ENCODE data around the gene EFCAB11. TPM values are rescaled to one million over a fixed set of nuclear protein-coding genes. Genes with fewer than 3 reads are reported as not detected.

Gene EFCAB11
- total and polyA plus RNA-seq, 2 donors (not counting 3 experiments of a cell fraction or from before 2014, with no cell fraction given), result 2.8 to 6.3 TPM

GRCh38 chr14:89811954-89812575 lies 142.5 kb downstream of the EFCAB11 start:
- no peaks in the 10 kb centered on the region for H4K20me1 ChIP-seq (replicated peaks; ENCODE audit: control insufficient read depth, extremely low read depth, insufficient read depth, low read length)
- H3K9me3 ChIP-seq (replicated peaks; ENCODE audit: control insufficient read depth, insufficient read depth, low read length), result no peaks in the 10 kb centered on the region
- no peak overlapping the region for H2AFZ ChIP-seq (ENCODE audit: low read depth, low read length)
- CTCF ChIA-PET, result no interaction called here
- H3K27ac ChIP-seq (ENCODE audit: insufficient read depth, low read depth, low read length), result no peak overlapping the region
- H3K4me3 ChIP-seq (replicated peaks in 1 of 3; ENCODE audit: insufficient read depth in 1 of 3, low read depth in 1 of 3, low read length in 3 of 3), result no peak overlapping the region
- no peak for DNase-seq (ENCODE audit: low read depth, low spot score)
- no TSS peak for BruUV-seq (replicated peaks)
- dilution Hi-C loops (cut with MboI; ENCODE audit: extremely low pct_ligation_motif_present, low sequenced_read_pairs) (no loop called here), intact Hi-C loops (cut with micrococcal nuclease) (no loop called here)
- H3K9ac ChIP-seq (replicated peaks; ENCODE audit: extremely low read depth, insufficient read depth, low read length), result no peak overlapping the region
- POLR2A ChIA-PET, result no interaction called here
- H3K9me1 ChIP-seq (replicated peaks; ENCODE audit: control insufficient read depth, extremely low read depth, insufficient read depth, low read length), result no peaks in the 10 kb centered on the region
- no peaks in the 10 kb centered on the region for H3K27me3 ChIP-seq (ENCODE audit: control insufficient read depth in 2 of 2, insufficient read depth in 2 of 2, low read length in 2 of 2)
- H3K79me2 ChIP-seq (ENCODE audit: control insufficient read depth, insufficient read depth, low read length), result no peaks in the 10 kb centered on the region
- H3K36me3 ChIP-seq (ENCODE audit: control insufficient read depth in 2 of 2, extremely low read depth in 1 of 2, insufficient read depth in 2 of 2, low read length in 2 of 2), result no peaks in the 10 kb centered on the region
- no peak overlapping the region for H3K4me2 ChIP-seq (ENCODE audit: insufficient read depth, low read length)
- TF ChIP-seq FOS (IDR thresholded peaks at IDR 0.05; ENCODE audit: borderline replicate concordance, insufficient read depth, low read length), result no peak
- no peak for TF ChIP-seq GATA2 (IDR thresholded peaks at IDR 0.05; ENCODE audit: insufficient read depth, insufficient read length, low read depth, low read length)
- TF ChIP-seq MAX (IDR thresholded peaks at IDR 0.05; ENCODE audit: insufficient read depth, insufficient read length), result no peak
- no peak for TF ChIP-seq EZH2 (IDR thresholded peaks at IDR 0.05; ENCODE audit: borderline replicate concordance, low read depth, low read length, severe bottlenecking)
- TF ChIP-seq MYC (IDR thresholded peaks at IDR 0.05; ENCODE audit: low read depth, low read length), result no peak
- no peak for TF ChIP-seq POLR2AphosphoS5 (IDR thresholded peaks at IDR 0.05; ENCODE audit: insufficient read depth, low read depth, low read length)
- TF ChIP-seq JUN (IDR thresholded peaks at IDR 0.05; ENCODE audit: borderline replicate concordance, insufficient read depth, insufficient read length, low read depth), result no peak
- no peak for TF ChIP-seq CTCF (IDR thresholded peaks at IDR 0.05; ENCODE audit: extremely low read depth in 1 of 2, insufficient read depth in 1 of 2, low read depth in 1 of 2, low read length in 2 of 2)
- TF ChIP-seq POLR2A (IDR thresholded peaks at IDR 0.05; ENCODE audit: low read depth, low read length), result no peak
- no peak for FAIRE-seq
- H3K4me1 ChIP-seq (ENCODE audit: control insufficient read depth, extremely low read depth, insufficient read depth, low read length), result no peaks in the 10 kb centered on the region

Data from endothelial cell of umbilical vein (primary cell).